K562 (cell line): ENCODE results near the gene NPAS3. TPM values are rescaled to one million over a fixed set of nuclear protein-coding genes. Genes with fewer than 3 reads are reported as not detected.

Source experiments
- ATF3 ChIP-seq, 2 experiments: fragments of 450-650 bp in 1 of 2; sonication (generic) in 1 of 2; formaldehyde crosslinking in 1 of 2; IDR thresholded peaks in 1 of 2; conservative IDR thresholded peaks in 1 of 2; 2 replicates each; pipeline versions ENCODE4 v1.6.1 to v1.8.1; 2016 to 2023; ENCODE audit warnings: mild to moderate bottlenecking in 2 of 2, moderate library complexity in 2 of 2, inconsistent platforms in 1 of 2, missing genetic modification reagents in 1 of 2
- BRD9 ChIP-seq: fragments of 450-650 bp; IDR thresholded peaks from 2 replicates; pipeline ENCODE4 v1.6.1; 2018; ENCODE audit warnings: low read depth; ENCODE audit not compliant: partially characterized antibody
- C11orf30 ChIP-seq: fragments of 450-650 bp; IDR thresholded peaks from 2 replicates; pipeline ENCODE4 v1.6.1; 2016; ENCODE audit warnings: low read depth, mild to moderate bottlenecking
- HDAC2 ChIP-seq: fragments of 450-650 bp; IDR thresholded peaks from 2 replicates; pipeline ENCODE4 v1.6.1; 2016; ENCODE audit warnings: mild to moderate bottlenecking
- TEAD4 ChIP-seq, 2 experiments: sonication (generic) in 1 of 2; formaldehyde crosslinking in 1 of 2; IDR thresholded peaks; 2 replicates each; pipeline versions ENCODE4 v1.6.1 to v1.8.0; 2012 to 2022; ENCODE audit warnings: borderline replicate concordance in 1 of 2, inconsistent platforms in 1 of 2, low read length in 1 of 2, mild to moderate bottlenecking in 1 of 2, missing genetic modification reagents in 1 of 2
- ZNF316 ChIP-seq: fragments of 450-650 bp; IDR thresholded peaks from 2 replicates; pipeline ENCODE4 v1.6.1; 2016
- polyA plus RNA-seq, 8 experiments: library from polyadenylated mRNA; depleted of rRNA in 4 of 8; stranded (reverse) in 5 of 8; unstranded in 3 of 8; fragments of >200 nt; fragmentation: Nextera tagmentation in 2 of 8; fragmentation: Illumina TruSeq in 1 of 8; extraction: Ambion mirVana in 2 of 8; extraction: Trizol in 1 of 8; gene quantifications; 2 replicates each; pipeline versions ENCODE4 v1.2.1 to v1.2.3, GENCODE V29; 2011 to 2014; ENCODE audit warnings: inconsistent platforms in 1 of 8, missing spikeins in 1 of 8
- total RNA-seq, 7 experiments: library from RNA; depleted of rRNA in 6 of 7; stranded (reverse); fragments of >200 nt in 6 of 7; fragmentation: Illumina TruSeq in 2 of 7; extraction: Trizol in 2 of 7; gene quantifications; 2 replicates each; pipeline versions ENCODE4 v1.2.1 to v1.2.3, GENCODE V29; 2011 to 2021; ENCODE audit warnings: low replicate concordance in 1 of 7
- TF ChIP-seq, protein P1 (sequence below): fragments of 250-450 bp; sonication (Bioruptor Pico); IDR thresholded peaks from 2 replicates; pipeline ENCODE4 v1.8.0; 2021; ENCODE audit warnings: moderate library complexity, mild to moderate bottlenecking, inconsistent platforms
- TF ChIP-seq, protein P2 (sequence below): fragments of 450-650 bp; IDR thresholded peaks from 2 replicates; pipeline ENCODE4 v1.7.0; 2016; ENCODE audit warnings: borderline replicate concordance
- TF ChIP-seq, protein P3 (sequence below): fragments of 450-650 bp; IDR thresholded peaks from 2 replicates; pipeline ENCODE4 v1.6.1; 2016; ENCODE audit warnings: missing biosample characterization, missing genetic modification characterization

The NPAS3 gene
- total and polyA plus RNA-seq, 9 of the 15 experiments (the other 6 are each of a cell fraction or from before 2014, with no cell fraction given), result 0.04 TPM; not detected in 8

GRCh38 chr14:33774723-33775470 is 836.2 kb downstream of the NPAS3 start (continued):
- TF ChIP-seq TEAD4 (IDR thresholded peaks at IDR 0.05; ENCODE audit: low read length), result no peak
- no peak for TF ChIP-seq TEAD4 (CRISPR knock-in tag; IDR thresholded peaks at IDR 0.05; ENCODE audit: borderline replicate concordance)
- TF ChIP-seq C11orf30, result peak; percentile 72
- TF ChIP-seq HDAC2, result no peak
- TF ChIP-seq, protein P1, sequence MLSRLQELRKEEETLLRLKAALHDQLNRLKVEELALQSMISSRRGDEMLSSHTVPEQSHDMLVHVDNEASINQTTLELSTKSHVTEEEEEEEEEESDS, result no peak
- TF ChIP-seq ZNF316, result peak; percentile 83
- peak; percentile 64 for TF ChIP-seq ATF3 (IDR thresholded peaks at IDR 0.05)
- TF ChIP-seq ATF3 (CRISPR knock-in tag; conservative IDR thresholded peaks at IDR 0.05), result no peak
- TF ChIP-seq, protein P2, sequence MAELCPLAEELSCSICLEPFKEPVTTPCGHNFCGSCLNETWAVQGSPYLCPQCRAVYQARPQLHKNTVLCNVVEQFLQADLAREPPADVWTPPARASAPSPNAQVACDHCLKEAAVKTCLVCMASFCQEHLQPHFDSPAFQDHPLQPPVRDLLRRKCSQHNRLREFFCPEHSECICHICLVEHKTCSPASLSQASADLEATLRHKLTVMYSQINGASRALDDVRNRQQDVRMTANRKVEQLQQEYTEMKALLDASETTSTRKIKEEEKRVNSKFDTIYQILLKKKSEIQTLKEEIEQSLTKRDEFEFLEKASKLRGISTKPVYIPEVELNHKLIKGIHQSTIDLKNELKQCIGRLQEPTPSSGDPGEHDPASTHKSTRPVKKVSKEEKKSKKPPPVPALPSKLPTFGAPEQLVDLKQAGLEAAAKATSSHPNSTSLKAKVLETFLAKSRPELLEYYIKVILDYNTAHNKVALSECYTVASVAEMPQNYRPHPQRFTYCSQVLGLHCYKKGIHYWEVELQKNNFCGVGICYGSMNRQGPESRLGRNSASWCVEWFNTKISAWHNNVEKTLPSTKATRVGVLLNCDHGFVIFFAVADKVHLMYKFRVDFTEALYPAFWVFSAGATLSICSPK, result no peak
- TF ChIP-seq, protein P3, sequence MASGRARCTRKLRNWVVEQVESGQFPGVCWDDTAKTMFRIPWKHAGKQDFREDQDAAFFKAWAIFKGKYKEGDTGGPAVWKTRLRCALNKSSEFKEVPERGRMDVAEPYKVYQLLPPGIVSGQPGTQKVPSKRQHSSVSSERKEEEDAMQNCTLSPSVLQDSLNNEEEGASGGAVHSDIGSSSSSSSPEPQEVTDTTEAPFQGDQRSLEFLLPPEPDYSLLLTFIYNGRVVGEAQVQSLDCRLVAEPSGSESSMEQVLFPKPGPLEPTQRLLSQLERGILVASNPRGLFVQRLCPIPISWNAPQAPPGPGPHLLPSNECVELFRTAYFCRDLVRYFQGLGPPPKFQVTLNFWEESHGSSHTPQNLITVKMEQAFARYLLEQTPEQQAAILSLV (tag), result no peak
- no peak for TF ChIP-seq BRD9
